NT2/D1 (cell line): Measurements from ENCODE around the gene SULT1C3.

Experiments used
- DNase-seq: peaks from one replicate; pipeline ENCODE4 v3.0.0-alpha.2; 2011; ENCODE audit warnings: low read depth, low spot score
- H3K27me3 ChIP-seq: 2 replicates; pipeline ENCODE4 v1.6.0; 2011; ENCODE audit warnings: mild to moderate bottlenecking; ENCODE audit not compliant: insufficient read length, insufficient read depth
- H3K36me3 ChIP-seq: 2 replicates; pipeline ENCODE4 v1.6.1; 2011; ENCODE audit warnings: mild to moderate bottlenecking, low read length, mixed read lengths; ENCODE audit not compliant: insufficient read depth, insufficient read length
- H3K4me1 ChIP-seq: 2 replicates; pipeline ENCODE4 v1.5.1; 2011; ENCODE audit not compliant: insufficient read depth, insufficient read length
- H3K4me3 ChIP-seq: 2 replicates; pipeline ENCODE4 v1.5.1; 2011; ENCODE audit warnings: low read depth; ENCODE audit not compliant: insufficient read length
- H3K9ac ChIP-seq: 2 replicates; pipeline ENCODE4 v1.6.0; 2011; ENCODE audit warnings: low read depth; ENCODE audit not compliant: insufficient read length
- H3K9me3 ChIP-seq: 2 replicates; pipeline ENCODE4 v1.5.1; 2011; ENCODE audit warnings: mild to moderate bottlenecking, low read length; ENCODE audit not compliant: insufficient read depth
- SUZ12 ChIP-seq: IDR thresholded peaks from 2 replicates; pipeline ENCODE4 v1.6.1; 2011; ENCODE audit not compliant: insufficient read length, insufficient read depth; ENCODE audit errors: extremely low read depth
- YY1 ChIP-seq: IDR thresholded peaks from 2 replicates; pipeline ENCODE4 v1.6.1; 2011; ENCODE audit not compliant: insufficient read length, insufficient read depth
- ZNF274 ChIP-seq: IDR thresholded peaks from 2 replicates; pipeline ENCODE4 v1.6.1; 2011; ENCODE audit warnings: mild to moderate bottlenecking, low read depth, low read length

Gene SULT1C3

DNA sequence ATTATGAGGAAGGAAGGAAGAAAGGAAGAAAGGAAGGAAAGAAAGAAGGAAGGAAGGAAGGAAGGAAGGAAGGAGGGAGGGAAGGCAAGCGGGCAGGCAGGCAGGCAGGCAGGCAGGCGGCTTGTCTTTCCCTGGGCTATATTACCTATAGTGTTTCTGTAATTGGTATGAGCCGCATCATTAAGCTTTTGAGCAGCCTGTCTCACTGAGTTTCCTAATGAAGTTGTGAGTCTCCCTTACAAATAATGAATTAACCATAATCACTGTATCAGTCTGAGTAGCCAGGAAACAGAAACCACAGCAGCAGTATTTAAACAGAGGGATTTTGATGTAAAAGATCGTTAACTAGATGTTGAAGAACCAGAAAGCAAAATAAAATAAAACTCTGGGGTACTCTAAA is 11.8 kb upstream of the SULT1C3 start:
- DNase-seq: no peak
- Histone ChIP-seq H3K27me3 (no peaks in the 10 kb centered on the region), H3K36me3 (no peaks in the 10 kb centered on the region), H3K4me1 (no peaks in the 10 kb centered on the region), H3K4me3 (no peak overlapping the region), H3K9ac (no peak overlapping the region), H3K9me3 (peaks cover 22% of the 10 kb centered on the region)
- TF ChIP-seq SUZ12: no peak
- TF ChIP-seq ZNF274: no peak
- no peak for TF ChIP-seq YY1

DNA sequence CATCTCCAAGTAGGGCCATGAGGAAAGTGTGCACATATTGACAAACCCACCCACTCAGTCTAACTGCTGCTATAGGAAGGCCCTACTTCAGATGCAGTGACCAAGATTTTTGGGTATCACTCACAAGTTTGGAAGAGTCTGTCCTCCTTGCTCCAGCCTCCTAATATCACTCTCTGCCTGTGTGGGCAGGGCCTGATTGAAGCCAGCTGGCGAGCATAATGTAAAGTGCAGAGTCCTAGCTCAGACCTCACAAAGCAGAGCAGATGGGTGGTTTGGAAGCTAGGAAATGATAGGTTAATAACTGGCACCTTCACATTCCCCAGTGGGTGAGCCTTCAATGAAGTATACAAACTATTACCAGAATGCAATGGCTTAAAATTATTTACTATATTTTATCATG is 11.2 kb upstream of the SULT1C3 start:
- DNase-seq: no peak
- no peaks in the 10 kb centered on the region for H3K36me3 ChIP-seq
- H3K9me3 ChIP-seq: peaks cover 17% of the 10 kb centered on the region
- H3K27me3 ChIP-seq: no peaks in the 10 kb centered on the region
- no peak overlapping the region for H3K9ac ChIP-seq
- TF ChIP-seq ZNF274: no peak
- TF ChIP-seq YY1: no peak
- no peak for TF ChIP-seq SUZ12
- no peak overlapping the region for H3K4me3 ChIP-seq
- no peaks in the 10 kb centered on the region for H3K4me1 ChIP-seq

DNA sequence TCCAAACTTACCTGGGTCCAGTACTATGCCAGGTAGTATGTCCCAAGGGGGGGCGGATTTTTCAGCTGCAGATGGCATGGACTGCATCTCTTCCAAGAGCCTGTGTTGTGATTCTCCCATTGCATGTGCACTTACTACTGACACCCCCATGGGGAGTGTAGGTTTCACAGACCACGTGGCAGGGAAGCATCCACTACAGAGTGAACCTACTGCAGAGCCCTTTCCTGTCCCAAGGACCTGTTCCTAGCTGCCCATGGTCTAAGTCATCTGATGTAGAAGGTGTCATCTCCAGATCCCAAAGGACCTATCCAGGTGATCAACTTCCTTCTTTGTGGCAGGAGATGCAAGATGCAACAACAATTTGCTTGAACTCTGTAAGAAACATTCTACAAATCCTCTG is 9.9 kb upstream of the SULT1C3 start:
- H3K4me1 ChIP-seq: no peaks in the 10 kb centered on the region
- no peaks in the 10 kb centered on the region for H3K27me3 ChIP-seq
- peaks cover 4% of the 10 kb centered on the region for H3K9me3 ChIP-seq
- no peak for TF ChIP-seq SUZ12
- TF ChIP-seq ZNF274: no peak
- no peak for TF ChIP-seq YY1
- H3K4me3 ChIP-seq: no peak overlapping the region
- no peaks in the 10 kb centered on the region for H3K36me3 ChIP-seq
- DNase-seq: no peak
- H3K9ac ChIP-seq: no peak overlapping the region

DNA sequence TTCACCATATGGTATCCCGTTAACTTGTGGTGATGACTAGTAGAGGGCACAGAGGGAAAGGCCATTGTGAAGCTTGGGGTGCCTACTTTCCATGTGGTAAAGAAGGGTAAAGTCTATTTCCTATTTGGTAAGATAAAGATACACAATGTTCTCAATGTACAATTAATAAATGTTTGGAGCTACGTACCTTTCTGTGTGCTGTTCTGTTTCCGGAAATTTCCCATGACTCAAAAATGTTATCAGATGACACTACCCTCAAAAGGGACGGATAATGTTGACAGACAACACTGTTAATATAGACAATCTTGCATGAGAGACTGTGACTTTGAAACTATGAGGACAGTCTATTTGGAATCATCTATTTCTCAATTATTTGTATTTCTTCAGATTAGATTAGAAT is 4.2 kb upstream of the SULT1C3 start:
- Histone ChIP-seq H3K27me3 (no peaks in the 10 kb centered on the region), H3K9me3 (peaks cover 33% of the 10 kb centered on the region)
- TF ChIP-seq ZNF274 (no peak), SUZ12 (no peak), YY1 (no peak)

DNA sequence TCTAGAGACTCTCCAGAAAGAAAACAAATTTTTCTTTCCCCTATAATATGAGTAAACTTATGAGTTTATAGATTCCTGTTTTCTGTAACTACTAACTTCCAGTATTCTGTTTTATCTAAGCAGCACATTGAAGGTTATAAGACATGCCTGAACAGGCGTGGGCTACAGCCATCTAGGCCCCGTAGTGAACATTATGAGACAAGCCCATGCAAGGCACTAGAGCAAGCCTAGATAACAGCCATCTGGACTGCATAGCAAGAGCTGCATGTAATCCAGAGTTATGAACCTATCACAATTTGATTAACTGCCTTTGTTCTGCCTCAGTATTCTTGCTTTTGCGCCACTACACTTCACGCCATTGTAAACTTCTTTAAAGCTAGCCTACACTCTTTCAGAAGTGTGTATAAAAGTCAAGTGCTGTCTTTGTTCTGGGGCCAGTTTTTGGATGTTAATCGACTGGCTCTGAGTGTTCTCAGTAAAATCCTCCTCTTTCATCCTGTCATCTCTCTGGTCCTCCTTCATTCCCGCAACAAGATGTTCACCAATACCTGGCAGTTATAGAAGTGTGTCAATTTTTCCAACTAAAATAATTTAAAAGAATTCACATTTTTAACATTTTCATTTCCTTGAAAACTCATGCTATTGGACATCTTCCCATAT is 3.0 kb upstream of the SULT1C3 start:
- Histone ChIP-seq H3K4me3 (no peak overlapping the region), H3K9ac (no peak overlapping the region), H3K9me3 (peaks cover 33% of the 10 kb centered on the region), H3K4me1 (no peaks in the 10 kb centered on the region), H3K27me3 (no peaks in the 10 kb centered on the region), H3K36me3 (no peaks in the 10 kb centered on the region)
- TF ChIP-seq YY1: no peak
- no peak for DNase-seq

More for the DNA sequence above, 4.2 kb upstream of the SULT1C3 start:
- no peak for DNase-seq
- Histone ChIP-seq H3K36me3 (no peaks in the 10 kb centered on the region), H3K4me1 (no peaks in the 10 kb centered on the region), H3K9ac (no peak overlapping the region), H3K4me3 (no peak overlapping the region)

DNA sequence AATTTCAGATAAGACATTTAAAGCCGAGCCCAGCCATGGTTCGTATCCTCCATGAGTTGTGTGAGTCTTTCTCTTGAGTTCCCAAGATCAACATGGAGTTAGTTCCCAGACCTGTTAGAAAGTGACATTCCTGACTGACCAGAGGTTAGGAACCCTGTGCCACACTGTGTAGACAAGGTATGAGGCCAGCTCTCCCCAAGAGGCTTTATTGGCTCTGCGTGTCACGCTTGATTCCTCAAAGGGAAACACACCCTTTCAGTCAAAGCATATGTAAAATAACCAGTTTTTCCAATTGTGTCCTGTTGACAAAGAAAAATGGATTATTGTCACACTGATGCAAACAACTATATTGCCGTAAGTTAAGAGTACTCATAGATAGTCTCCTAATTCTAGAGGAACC is 1.2 kb downstream of the SULT1C3 start:
- no peak for DNase-seq
- Histone ChIP-seq H3K4me3 (no peak overlapping the region), H3K9ac (no peak overlapping the region), H3K9me3 (peaks cover 37% of the 10 kb centered on the region), H3K36me3 (no peaks in the 10 kb centered on the region), H3K27me3 (no peaks in the 10 kb centered on the region), H3K4me1 (no peaks in the 10 kb centered on the region)
- TF ChIP-seq SUZ12 (no peak), ZNF274 (no peak), YY1 (no peak)

DNA sequence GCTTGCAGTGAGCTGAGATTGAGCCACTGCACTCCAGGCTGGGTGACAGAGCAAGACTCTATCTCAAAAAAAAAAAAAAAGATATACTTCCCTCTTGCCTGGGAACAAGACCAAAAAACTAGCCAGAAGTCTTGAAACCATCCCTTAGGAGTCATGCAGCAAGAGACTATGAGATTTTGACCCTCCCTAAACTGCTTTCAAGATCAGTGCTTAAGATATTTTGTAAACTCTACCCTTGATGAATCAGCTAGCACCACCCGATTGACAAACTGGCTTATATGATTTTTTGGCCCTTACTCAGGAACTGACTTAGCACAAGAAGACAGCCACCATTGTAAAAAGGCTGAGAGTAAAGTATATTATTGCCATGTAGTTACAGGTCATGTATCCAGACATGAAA is 3.8 kb downstream of the SULT1C3 start:
- TF ChIP-seq YY1: no peak
- TF ChIP-seq ZNF274: no peak
- TF ChIP-seq SUZ12: no peak
- DNase-seq: no peak
- no peak overlapping the region for H3K9ac ChIP-seq
- no peaks in the 10 kb centered on the region for H3K27me3 ChIP-seq
- no peaks in the 10 kb centered on the region for H3K4me1 ChIP-seq
- H3K36me3 ChIP-seq: no peaks in the 10 kb centered on the region
- H3K9me3 ChIP-seq: peaks cover 17% of the 10 kb centered on the region
- H3K4me3 ChIP-seq: no peak overlapping the region
